Placental pericyte (primary cell): ENCODE data around the gene DPEP3. TPM values are rescaled to one million over a fixed set of nuclear protein-coding genes. Genes with fewer than 3 reads are reported as not detected.

Source experiments
- small RNA-seq: library from RNA; depleted of rRNA; stranded (forward); fragments of <200 nt; gene quantifications from one replicate; pipeline ENCODE3, GENCODE V24; 2012; ENCODE audit warnings: low replicate concordance
- total RNA-seq: library from RNA; depleted of rRNA; stranded (reverse); fragments of >200 nt; gene quantifications from 2 replicates; pipeline ENCODE4 v1.2.3, GENCODE V29; 2012

The DPEP3 gene, protein sequence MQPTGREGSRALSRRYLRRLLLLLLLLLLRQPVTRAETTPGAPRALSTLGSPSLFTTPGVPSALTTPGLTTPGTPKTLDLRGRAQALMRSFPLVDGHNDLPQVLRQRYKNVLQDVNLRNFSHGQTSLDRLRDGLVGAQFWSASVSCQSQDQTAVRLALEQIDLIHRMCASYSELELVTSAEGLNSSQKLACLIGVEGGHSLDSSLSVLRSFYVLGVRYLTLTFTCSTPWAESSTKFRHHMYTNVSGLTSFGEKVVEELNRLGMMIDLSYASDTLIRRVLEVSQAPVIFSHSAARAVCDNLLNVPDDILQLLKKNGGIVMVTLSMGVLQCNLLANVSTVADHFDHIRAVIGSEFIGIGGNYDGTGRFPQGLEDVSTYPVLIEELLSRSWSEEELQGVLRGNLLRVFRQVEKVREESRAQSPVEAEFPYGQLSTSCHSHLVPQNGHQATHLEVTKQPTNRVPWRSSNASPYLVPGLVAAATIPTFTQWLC
- not detected in 2 replicates for total RNA-seq

DNA sequence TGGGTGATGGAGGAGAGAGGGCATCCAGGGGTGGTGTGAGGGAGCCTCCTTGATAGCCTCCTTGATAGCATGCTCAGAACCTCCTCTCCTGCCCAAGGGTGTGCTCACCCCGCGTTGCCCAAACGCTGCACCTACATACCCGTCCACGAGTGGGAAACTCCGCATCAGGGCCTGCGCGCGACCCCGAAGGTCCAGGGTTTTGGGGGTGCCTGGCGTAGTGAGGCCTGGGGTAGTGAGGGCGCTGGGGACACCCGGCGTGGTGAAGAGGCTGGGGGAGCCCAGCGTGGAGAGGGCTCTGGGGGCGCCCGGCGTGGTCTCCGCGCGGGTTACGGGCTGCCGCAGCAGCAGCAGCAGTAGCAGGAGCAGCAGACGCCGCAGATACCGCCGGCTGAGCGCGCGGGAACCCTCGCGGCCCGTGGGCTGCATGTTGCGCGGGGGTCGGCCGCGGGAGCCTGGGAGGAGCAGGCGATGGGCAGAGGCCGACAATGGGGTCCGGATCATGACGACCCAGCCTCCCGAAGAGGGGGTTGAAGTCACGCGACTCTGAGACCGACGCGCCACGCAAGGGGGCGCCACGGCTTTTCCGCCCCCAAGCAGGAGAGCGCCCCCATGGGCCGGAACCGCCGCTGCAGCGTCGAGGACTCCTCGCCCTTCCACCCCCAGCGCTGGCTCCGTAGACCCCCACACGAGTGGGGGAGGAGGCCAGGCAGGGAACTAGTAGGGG, at the start of gene DPEP3:
Gene DPEP3, minus strand, starts transcription at position 545 of the 724 bp plus-strand sequence. Its CDS starts 119 bp downstream, at position 426.

DNA sequence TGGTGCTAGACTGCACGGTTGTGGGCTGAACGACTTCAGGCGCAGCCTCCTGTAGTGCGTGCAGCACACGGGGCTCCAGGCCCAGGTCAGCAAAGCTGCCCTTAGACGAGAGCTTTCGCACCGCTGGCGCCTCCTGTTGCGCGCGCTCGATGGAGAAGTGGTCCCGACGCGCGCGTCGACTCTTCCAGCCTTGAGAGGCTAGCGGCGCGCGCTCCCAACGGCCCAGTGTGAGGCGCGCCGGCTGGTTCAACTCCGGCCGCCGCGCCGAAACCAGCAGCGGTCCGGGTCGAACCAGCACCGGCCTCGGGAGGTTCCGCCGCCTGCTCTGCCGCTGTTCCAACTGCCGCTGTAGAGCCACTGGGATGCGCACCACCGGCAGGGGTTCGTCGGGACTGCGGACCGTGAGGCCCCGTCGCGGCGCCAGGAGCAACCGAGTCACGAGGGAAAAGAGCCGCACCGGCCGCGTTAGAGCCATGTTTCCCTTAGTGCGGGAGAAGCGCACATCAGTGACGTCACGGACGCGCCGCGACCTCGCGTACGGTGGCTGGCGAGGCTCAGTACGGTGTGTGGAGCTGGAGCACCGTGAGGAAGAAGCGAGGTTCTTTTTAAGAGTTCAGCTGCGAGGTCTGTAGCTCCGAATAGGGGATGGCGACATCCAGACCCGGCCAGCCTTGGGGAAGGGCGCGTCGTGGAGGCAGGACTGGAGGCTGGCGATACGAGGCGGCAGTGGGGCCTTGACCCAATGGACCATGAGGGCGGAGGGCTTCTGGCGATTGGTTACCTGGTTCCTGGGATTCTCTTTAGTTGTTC, 42.6 kb upstream of the DPEP3 start, which contains the start of the genes DDX28 and DUS2:
Gene DDX28, minus strand, starts transcription at position 505 of the 810 bp plus-strand sequence. Its CDS starts 30 bp downstream, at position 475.
Gene DUS2, plus strand, starts transcription at position 557 of the 810 bp plus-strand sequence. CDS start 14,740 bp downstream, outside the sequence.

DNA sequence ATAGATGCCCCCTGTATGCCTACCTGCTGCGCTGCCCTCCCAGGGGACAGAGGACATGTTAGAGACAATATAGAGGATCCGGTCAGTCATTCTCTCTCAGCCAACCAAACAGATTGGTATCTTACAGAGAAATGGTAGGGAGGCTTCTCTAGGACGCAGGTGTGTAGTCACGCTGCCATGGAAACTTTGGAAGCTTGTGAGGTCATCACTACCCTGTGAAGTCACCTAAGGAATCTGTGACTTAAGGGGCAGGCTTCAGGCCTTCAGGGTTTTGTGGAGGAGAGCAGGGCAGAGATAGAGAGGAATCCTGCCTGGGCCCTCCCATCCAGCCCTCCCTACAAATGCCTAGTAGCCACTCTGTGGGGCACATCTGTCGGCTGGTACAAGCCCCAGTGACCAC, 35.4 kb upstream of the DPEP3 start, which contains the start of gene DPEP2NB:
Gene DPEP2NB, minus strand, starts transcription at position 231 of the 400 bp plus-strand sequence. Its CDS starts 141 bp downstream, at position 90.

DNA sequence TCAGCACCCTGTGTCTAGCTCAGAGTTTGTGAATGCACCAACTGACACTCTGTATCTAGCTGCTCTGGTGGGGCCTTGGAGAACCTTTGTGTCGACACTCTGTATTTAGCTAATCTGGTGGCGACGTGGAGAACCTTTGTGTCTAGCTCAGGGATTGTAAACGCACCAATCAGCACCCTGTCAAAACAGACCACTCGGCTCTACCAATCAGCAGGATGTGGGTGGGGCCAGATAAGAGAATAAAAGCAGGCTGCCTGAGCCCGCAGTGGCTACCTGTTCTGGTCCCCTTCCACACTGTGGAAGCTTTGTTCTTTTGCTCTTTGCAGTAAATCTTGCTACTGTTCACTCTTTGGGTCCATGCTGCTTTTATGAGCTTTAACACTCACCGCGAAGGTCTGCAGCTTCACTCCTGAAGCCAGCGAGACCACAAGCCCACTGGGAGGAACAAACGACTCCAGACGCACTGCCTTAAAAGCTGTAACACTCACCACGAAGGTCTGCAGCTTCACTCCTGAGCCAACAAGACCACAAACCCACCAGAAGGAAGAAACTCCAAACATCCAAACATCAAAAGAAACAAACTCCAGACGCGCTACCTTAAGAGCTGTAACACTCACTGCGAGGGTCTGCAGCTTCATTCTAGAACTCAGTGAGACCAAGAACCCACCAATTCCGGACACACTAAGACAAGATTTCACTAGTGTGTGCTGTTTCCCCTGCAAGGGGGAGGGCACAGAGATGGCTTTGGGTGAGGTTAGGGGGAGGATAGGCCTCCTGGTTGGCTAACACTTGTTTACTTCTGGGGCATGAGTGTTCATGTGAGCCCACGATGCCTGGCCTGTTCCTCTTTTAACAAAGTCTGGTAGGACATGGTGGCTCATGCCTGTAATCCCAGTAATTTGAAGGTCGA, 18.7 kb upstream of the DPEP3 start, which contains the start of gene DPEP2:
Gene DPEP2, minus strand, starts transcription at position 706 of the 910 bp plus-strand sequence. CDS start 6,272 bp downstream, outside the sequence.

DNA sequence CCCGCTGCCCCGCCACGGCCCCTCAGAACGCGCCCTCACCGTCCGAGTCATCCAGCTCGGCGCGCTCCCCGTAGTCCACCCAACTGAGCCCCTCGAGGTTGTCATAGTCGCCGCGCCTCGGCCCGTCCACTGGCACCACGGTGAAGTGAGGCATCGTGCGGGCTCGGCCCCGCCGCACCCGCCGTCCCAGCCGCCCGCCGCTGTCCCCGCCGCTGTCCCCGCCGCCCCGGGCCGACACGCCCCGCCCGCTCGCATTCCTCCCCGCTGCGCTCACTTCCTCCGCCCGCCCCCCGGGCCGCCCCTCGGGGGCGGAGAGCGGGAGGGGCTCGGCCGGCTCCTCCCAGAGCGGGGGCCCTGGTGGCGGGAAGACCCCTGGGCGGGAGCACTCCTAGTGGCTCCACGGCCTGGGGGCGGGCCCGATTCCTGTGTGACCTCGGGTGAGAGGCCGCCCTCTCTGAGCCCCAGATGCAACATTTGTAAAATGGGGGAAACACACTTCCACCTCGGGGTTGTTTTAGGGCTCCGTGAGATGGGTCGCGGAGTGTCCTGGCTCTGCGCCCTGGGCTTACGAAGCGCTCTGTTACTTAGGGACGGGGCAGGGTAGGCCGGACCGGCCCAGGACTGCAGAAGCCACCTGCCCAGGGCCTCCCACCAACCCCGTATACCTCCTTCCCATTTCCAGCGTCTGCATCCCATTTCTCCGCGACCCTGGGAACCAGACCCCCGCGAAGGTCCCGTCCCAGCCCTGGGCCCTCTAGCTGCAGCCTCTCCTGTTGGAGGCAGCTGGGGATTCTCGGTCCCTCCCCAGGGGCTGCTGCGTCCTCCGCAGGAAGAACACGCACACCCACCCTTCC, 11.7 kb downstream of the DPEP3 start, which contains the start of gene SLC12A4:
Gene SLC12A4, minus strand, starts transcription at position 238 of the 854 bp plus-strand sequence. Its CDS starts 84 bp downstream, at position 154.

DNA sequence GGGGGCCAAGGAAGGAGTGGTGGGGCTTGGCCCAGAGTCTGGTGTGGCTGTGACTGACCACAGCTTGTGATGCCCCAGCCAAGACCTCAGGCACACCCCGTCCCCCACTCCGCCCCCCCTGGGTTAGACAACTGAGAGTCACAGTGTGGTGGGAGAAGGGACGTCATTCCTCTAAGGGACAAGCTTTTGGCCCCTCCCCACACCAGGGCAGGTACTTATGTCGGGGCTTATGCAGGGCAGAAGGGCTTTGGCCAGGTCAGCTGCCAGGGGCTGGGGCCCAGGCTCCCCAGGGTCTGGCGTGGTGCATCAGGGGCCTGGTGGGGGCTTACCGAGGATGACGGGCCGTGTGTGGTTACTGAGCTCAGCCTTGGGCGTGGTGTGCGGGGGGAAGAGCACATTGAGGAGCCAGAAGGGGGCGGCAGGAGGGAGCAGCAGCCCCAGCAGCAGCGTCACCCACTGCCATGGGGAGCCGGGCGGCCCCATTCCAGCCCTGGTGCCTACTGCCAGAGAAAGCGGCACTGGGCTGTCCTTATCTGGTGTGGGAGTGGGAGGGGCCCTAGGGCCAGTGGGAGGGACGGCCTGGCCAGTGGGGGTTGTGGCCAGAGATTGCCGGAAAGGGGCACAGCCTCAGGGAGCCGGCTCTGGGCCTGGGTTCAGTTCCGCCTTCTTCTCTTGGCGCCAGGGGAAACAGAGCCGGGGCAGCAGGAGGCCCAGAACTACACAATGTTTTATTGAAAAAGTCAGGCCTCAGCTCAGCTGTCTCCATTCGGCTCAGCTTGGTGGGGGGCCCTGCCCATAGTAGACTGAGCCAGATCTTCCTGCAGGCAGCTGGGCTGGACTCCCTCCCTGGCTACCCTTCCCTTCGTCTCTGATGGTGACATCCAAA, 36.4 kb downstream of the DPEP3 start, which contains the start of gene LCAT:
Gene LCAT, minus strand, starts transcription at position 502 of the 886 bp plus-strand sequence. Its CDS starts 19 bp downstream, at position 483.

DNA sequence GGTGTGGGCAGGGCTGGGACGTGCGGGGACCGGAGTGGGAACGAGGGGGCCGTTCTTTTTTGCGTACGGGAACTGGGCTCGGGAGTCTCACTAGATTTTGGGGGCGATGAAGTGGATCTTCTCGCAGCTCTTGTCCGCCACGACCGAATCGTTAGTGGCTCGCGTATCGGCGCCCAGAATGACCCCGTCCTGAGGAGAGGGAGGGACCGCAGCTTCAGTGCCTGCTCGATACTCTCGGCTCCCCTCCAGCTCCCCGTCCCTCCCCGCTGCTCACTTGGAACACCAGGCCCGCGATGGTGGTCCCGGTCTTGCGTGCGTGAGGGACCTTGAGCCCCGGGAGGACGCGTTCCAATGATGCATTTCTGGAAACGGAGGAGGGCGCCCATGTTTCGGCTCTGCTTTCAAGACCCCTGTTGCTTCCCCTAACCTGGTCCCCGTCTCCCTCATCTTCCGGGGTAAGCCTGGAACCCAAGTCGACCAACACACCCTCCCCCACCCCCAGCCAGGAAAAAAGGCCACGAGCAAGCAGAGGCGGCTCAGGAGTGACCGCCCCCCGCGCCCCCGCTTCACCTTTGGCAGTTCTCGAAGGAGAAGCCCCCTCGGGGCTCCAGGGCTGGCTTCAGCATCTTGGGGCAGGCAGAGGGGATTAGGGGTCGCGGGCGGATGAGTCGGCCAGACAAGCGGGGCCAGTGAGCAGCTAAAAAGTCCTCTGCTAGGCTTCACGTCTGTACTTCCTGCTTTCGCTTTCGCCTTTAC, 44.0 kb downstream of the DPEP3 start, which contains the start of gene PSMB10:
Gene PSMB10, minus strand, starts transcription at position 727 of the 756 bp plus-strand sequence. Its CDS starts 101 bp downstream, at position 626.

DNA sequence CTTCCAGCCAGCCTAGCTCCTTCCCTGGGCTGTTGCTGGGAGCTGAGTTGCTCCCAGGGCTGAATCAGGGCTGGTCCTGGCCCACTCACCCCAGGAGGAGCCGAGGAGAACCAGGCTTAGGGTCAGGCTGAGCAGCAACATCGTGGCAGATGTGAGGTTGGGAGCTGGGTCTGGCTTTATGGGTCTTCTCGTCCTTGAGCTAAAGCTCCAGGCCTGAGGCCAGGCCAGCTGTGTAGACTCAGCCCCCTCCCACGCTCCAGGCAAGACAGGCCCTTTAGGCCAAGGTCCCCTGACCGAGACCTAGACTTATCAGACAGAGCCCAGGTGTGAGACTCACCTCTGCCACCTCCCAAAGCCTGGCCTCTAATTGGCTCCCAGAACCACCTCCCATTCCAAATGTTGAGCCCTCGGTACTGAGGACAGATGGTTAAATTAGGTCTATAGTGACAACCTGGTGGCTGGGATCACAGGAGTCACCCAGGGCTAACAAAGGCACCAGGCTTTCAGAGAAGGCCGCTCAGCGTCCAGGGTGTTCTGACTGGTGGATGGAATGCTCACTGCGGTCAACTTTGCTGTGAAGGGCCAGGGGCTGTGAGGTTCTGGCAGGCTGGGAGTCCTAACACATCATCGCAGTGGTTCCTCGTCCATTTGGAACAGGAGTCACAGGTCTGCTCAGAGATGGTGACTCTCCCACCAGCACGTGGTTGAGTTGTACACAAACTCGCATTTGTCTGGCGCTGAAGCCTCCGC, 48.4 kb downstream of the DPEP3 start, which contains the start of gene CTRL:
Gene CTRL, minus strand, starts transcription at position 151 of the 750 bp plus-strand sequence. Its CDS starts 10 bp downstream, at position 141.

Small RNA genes lying within 50 kb of the gene (small RNA-seq; reads per million reads assigned to genes)
- gene RNU6-359P, result 1.2 reads per million, percentile 51 among the genes with 10 or more reads in this experiment

Other genes with a start within 250 kb of the DPEP3 start
- gene RANBP10, start 173.9 kb downstream of the DPEP3 start, total RNA-seq, result 6.4 and 7.7 TPM in 2 replicates
- gene TSNAXIP1, start 173.6 kb downstream of the DPEP3 start, total RNA-seq, result 0.88 and 1.0 TPM in 2 replicates
- 26.0 and 39.4 TPM in 2 replicates for gene THAP11, start 138.2 kb downstream of the DPEP3 start, total RNA-seq
- gene NUTF2, start 133.6 kb downstream of the DPEP3 start, total RNA-seq, result 159 and 180 TPM in 2 replicates
- gene CENPT, start 132.8 kb downstream of the DPEP3 start, total RNA-seq, result 21.4 and 52.3 TPM in 2 replicates
- gene EDC4, start 107.4 kb downstream of the DPEP3 start, total RNA-seq, result 61.1 and 85.3 TPM in 2 replicates
- gene NRN1L, start 95.6 kb downstream of the DPEP3 start, total RNA-seq, result 1.0 TPM in 1 of 2 replicates, not detected in the other
- 18.6 and 23.9 TPM in 2 replicates for gene PSKH1, start 87.2 kb downstream of the DPEP3 start, total RNA-seq
- 0.29 and 2.0 TPM in 2 replicates for gene CTRL, start 48.6 kb downstream of the DPEP3 start, total RNA-seq
- gene PSMB10, start 43.6 kb downstream of the DPEP3 start, total RNA-seq, result 48.4 and 51.4 TPM in 2 replicates
- 6.4 and 10.7 TPM in 2 replicates for gene LCAT, start 36.4 kb downstream of the DPEP3 start, total RNA-seq
- 97.5 and 105 TPM in 2 replicates for gene SLC12A4, start 11.9 kb downstream of the DPEP3 start, total RNA-seq
- gene DPEP2, start 19.0 kb upstream of the DPEP3 start, total RNA-seq, result not detected in 2 replicates
- not detected in 2 replicates for gene DPEP2NB, start 35.4 kb upstream of the DPEP3 start, total RNA-seq
- gene DDX28, start 42.7 kb upstream of the DPEP3 start, total RNA-seq, result 11.2 and 15.3 TPM in 2 replicates
- gene DUS2, start 42.8 kb upstream of the DPEP3 start, total RNA-seq, result 11.4 and 21.0 TPM in 2 replicates
- gene NFATC3, start 104.9 kb upstream of the DPEP3 start, total RNA-seq, result 19.7 and 34.5 TPM in 2 replicates